Stimulated activated CD8-positive, alpha-beta memory T cell treated with anti-CD3 and anti-CD28 coated beads, Interleukin-7, amount 100 ng/mL, for 48 hours (primary cell): Measurements from ENCODE around the gene SLC44A3.
"Not testable (repeated sequence)": the region's sequence is repeated elsewhere in the genome, so short reads cannot be mapped to it uniquely, and the experiment has no call there.

Experiments
- DNase-seq, 2 donors: peaks; one replicate each; pipeline ENCODE4 v3.0.0-alpha.2; 2020; ENCODE audit warnings: low read depth in 1 of 2; ENCODE audit errors: extremely low read depth in 1 of 2

SLC44A3 gene

GRCh38 chr1:94928293-94928939 is 108.3 kb downstream of the SLC44A3 start:
- no peak for DNase-seq

- DNase-seq, result no peak
These were observed 109.4 kb downstream of the SLC44A3 start for GRCh38 chr1:94929351-94930217.

- DNase-seq, result no peak
These were observed 111.2 kb downstream of the SLC44A3 start for GRCh38 chr1:94931254-94931841.

GRCh38 chr1:94934551-94934950 is 114.4 kb downstream of the SLC44A3 start:
- no peak for DNase-seq

GRCh38 chr1:94935034-94935433 is 114.9 kb downstream of the SLC44A3 start:
- no peak for DNase-seq

- no peak for DNase-seq
These were observed 115.3 kb downstream of the SLC44A3 start for GRCh38 chr1:94935476-94935875.

GRCh38 chr1:94936861-94937620 is 116.9 kb downstream of the SLC44A3 start:
- DNase-seq, result no peak

GRCh38 chr1:94937820-94938219 is 117.7 kb downstream of the SLC44A3 start:
- no peak for DNase-seq

GRCh38 chr1:94940738-94941137 is 120.6 kb downstream of the SLC44A3 start:
- DNase-seq, result no peak

- DNase-seq, result not testable (repeated sequence)
These were observed 121.3 kb downstream of the SLC44A3 start for GRCh38 chr1:94941480-94941879.

- no peak for DNase-seq
These were observed 122.3 kb downstream of the SLC44A3 start for GRCh38 chr1:94942171-94943128.
